Activated CD4-positive, alpha-beta T cell treated with anti-CD3 and anti-CD28 coated beads for 4 hours (primary cell): Measurements from ENCODE around the gene KDM3A.

ENCODE experiments used
- DNase-seq, 2 donors: peaks; one replicate each; pipeline ENCODE4 v3.0.0-alpha.2; 2020

The KDM3A gene

GRCh38 chr2:86440631-86441391 is at the start of gene KDM3A:
TSS of gene KDM3A (plus strand) at chr2:86441371. CDS start at chr2:86442048, 677 bp downstream.
- DNase-seq = peak; percentile 99

- DNase-seq = no peak
Measured at GRCh38 chr2:86392873-86393518, 48.2 kb upstream of the KDM3A start.

- no peak for DNase-seq
Measured at GRCh38 chr2:86393521-86394491, 47.4 kb upstream of the KDM3A start.

GRCh38 chr2:86396291-86396785 is 44.8 kb upstream of the KDM3A start:
- no peak for DNase-seq

- DNase-seq = no peak
Measured at GRCh38 chr2:86397986-86398385, 43.2 kb upstream of the KDM3A start.

- no peak for DNase-seq
Measured at GRCh38 chr2:86398500-86399474, 42.4 kb upstream of the KDM3A start.

GRCh38 chr2:86400321-86400720 is 40.9 kb upstream of the KDM3A start:
- no peak for DNase-seq

GRCh38 chr2:86410581-86410980 is 30.6 kb upstream of the KDM3A start:
- DNase-seq = no peak

- DNase-seq = no peak
Measured at GRCh38 chr2:86411396-86411795, 29.8 kb upstream of the KDM3A start.

- DNase-seq = no peak
Measured at GRCh38 chr2:86412007-86412406, 29.2 kb upstream of the KDM3A start.

- DNase-seq = no peak
Measured at GRCh38 chr2:86413296-86414094, 27.7 kb upstream of the KDM3A start.

GRCh38 chr2:86414996-86415395 is 26.2 kb upstream of the KDM3A start:
- DNase-seq = no peak

- DNase-seq = no peak
Measured at GRCh38 chr2:86416146-86416545, 25.0 kb upstream of the KDM3A start.

- no peak for DNase-seq
Measured at GRCh38 chr2:86417961-86418360, 23.2 kb upstream of the KDM3A start.

- no peak for DNase-seq
Measured at GRCh38 chr2:86420913-86421312, 20.3 kb upstream of the KDM3A start.

GRCh38 chr2:86426271-86426670 is 14.9 kb upstream of the KDM3A start:
- DNase-seq = no peak

- no peak for DNase-seq
Measured at GRCh38 chr2:86429335-86429734, 11.8 kb upstream of the KDM3A start.

GRCh38 chr2:86430368-86430767 is 10.8 kb upstream of the KDM3A start:
- no peak for DNase-seq

- no peak for DNase-seq
Measured at GRCh38 chr2:86433137-86433536, 8.0 kb upstream of the KDM3A start.

- no peak for DNase-seq
Measured at GRCh38 chr2:86434290-86434689, 6.9 kb upstream of the KDM3A start.

- no peak for DNase-seq
Measured at GRCh38 chr2:86435531-86435930, 5.6 kb upstream of the KDM3A start.
